Measurements from ENCODE around the gene HRH2. TPM values are rescaled to one million over a fixed set of nuclear protein-coding genes. Genes with fewer than 3 reads are reported as not detected.
A peak's percentile ranks its signal among the peaks of the same experiment; 100 is the strongest.

Gene HRH2
- total and polyA plus RNA-seq, 9 of the 15 experiments (the other 6 are each of a cell fraction or from before 2014, with no cell fraction given) = 0.04 TPM; not detected in 8

DNA sequence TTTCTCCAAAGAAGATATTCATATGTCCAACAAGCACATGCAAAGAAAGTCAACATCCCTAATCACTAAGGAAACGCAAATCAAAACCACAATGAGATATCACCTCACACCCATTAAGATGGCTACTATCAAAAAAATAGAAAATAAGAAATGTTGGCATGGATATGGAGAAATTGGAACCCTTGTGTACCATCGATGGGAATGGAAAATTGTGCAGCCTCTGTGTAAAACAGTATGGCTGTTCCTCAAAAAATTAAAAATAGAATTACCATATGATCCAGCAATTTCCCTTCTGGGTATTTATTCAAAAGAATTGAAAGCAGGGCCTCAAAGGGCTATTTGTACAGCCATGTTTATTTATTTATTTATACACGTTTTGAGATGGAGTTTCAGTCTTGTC lies 43.0 kb upstream of the HRH2 start:
- intact Hi-C loops (cut with micrococcal nuclease) = no loop called here
- FAIRE-seq (no peak), ATAC-seq (no peak), DNase-seq (ENCODE audit: extremely low read depth in 1 of 4, low spot score in 3 of 4) (no peak)
- POLR2A ChIA-PET = no interaction called here
- Histone ChIP-seq H4K20me1 (replicated peaks; ENCODE audit: control insufficient read depth, insufficient read depth, low read length) (no peaks in the 10 kb centered on the region), H3K79me2 (ENCODE audit: control insufficient read depth, insufficient read depth, low read length) (no peaks in the 10 kb centered on the region), H3K4me3 (no peak overlapping the region), H3K4me2 (ENCODE audit: insufficient read depth, low read length) (no peak overlapping the region), H3K9ac (ENCODE audit: insufficient read depth in 1 of 2, low read depth in 2 of 2, low read length in 2 of 2) (no peak overlapping the region), H3K9me3 (replicated peaks; ENCODE audit: control insufficient read depth, insufficient read depth, low read depth, low read length) (no peaks in the 10 kb centered on the region), H3K36me3 (ENCODE audit: control insufficient read depth, insufficient read depth, low read length) (no peaks in the 10 kb centered on the region), H3K27me3 (ENCODE audit: control insufficient read depth in 2 of 2, insufficient read depth in 2 of 2, low read length in 2 of 2) (peaks cover 0 to 31% of the 10 kb centered on the region in 2 experiments; a peak in 2 of 5 replicates), H3K27ac (ENCODE audit: extremely low read depth, low read depth, low read length) (no peak overlapping the region), H2AFZ (ENCODE audit: low read depth, low read length) (no peak overlapping the region), H3K4me1 (replicated peaks in 1 of 2; ENCODE audit: control insufficient read depth in 2 of 2, insufficient read depth in 2 of 2, low read length in 2 of 2) (no peaks in the 10 kb centered on the region), H3K9me1 (ENCODE audit: control insufficient read depth, insufficient read depth, low read length) (peaks cover 2% of the 10 kb centered on the region)
- no TSS peak for BruUV-seq (replicated peaks)
- CTCF ChIA-PET (ENCODE audit: low intra/inter-chr PET ratio) = no interaction called here
- in situ Hi-C loops (cut with MboI) = no loop called here
- TF ChIP-seq HMG20B (CRISPR knock-in tag; IDR thresholded peaks at IDR 0.05) (no peak), RUNX1 (IDR thresholded peaks at IDR 0.05; ENCODE audit: low read depth) (no peak)
- WGBS (ENCODE audit: insufficient coverage, low coverage, missing lambda C conversion rate) = 2% methylated on average over 3 of the region's 3 CpGs

DNA sequence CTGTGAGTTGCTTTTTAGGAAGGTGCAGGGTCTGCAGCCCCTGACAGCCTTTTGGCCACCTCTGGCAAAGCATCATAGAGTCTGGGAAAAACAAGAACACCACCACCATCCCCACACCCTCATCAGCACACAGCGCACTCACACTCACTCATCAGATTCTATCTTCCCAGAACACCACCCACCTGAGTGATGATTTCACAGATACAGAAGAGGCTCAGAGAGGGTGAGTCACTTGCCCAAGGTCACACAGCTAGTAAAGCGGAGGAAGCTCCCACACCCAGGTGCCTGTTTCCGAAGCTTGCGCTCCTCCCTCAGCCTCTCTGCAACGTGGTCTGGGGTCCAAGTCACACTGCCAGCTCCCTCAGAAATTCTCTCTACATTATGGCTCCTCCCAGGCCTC lies 41.8 kb upstream of the HRH2 start:
- no peaks in the 10 kb centered on the region for H3K36me3 ChIP-seq (ENCODE audit: control insufficient read depth, insufficient read depth, low read length)
- H3K4me1 ChIP-seq (replicated peaks in 1 of 2; ENCODE audit: control insufficient read depth in 2 of 2, insufficient read depth in 2 of 2, low read length in 2 of 2) = no peaks in the 10 kb centered on the region
- H3K4me2 ChIP-seq (ENCODE audit: insufficient read depth, low read length) = no peak overlapping the region
- no TSS peak for BruUV-seq (replicated peaks)
- peaks cover 0 to 18% of the 10 kb centered on the region in 2 experiments; a peak in 1 of 5 replicates for H3K27me3 ChIP-seq (ENCODE audit: control insufficient read depth in 2 of 2, insufficient read depth in 2 of 2, low read length in 2 of 2)
- H3K4me3 ChIP-seq = no peak overlapping the region
- WGBS (ENCODE audit: insufficient coverage, low coverage, missing lambda C conversion rate) = 0% methylated on average over 5 of the region's 5 CpGs
- H2AFZ ChIP-seq (ENCODE audit: low read depth, low read length) = no peak overlapping the region
- ChIA-PET POLR2A (interaction anchor here (0.6 kb wide), 1 partner anchor 212 kb away, joined by 3 read pairs; no protein-coding TSS in a partner anchor), CTCF (ENCODE audit: low intra/inter-chr PET ratio) (no interaction called here)
- in situ Hi-C loops (cut with MboI) = no loop called here
- no peak overlapping the region for H3K27ac ChIP-seq (ENCODE audit: extremely low read depth, low read depth, low read length)
- intact Hi-C loops (cut with micrococcal nuclease) = no loop called here
- H3K9me3 ChIP-seq (replicated peaks; ENCODE audit: control insufficient read depth, insufficient read depth, low read depth, low read length) = no peaks in the 10 kb centered on the region
- peaks cover 2% of the 10 kb centered on the region for H3K9me1 ChIP-seq (ENCODE audit: control insufficient read depth, insufficient read depth, low read length)
- no peaks in the 10 kb centered on the region for H3K79me2 ChIP-seq (ENCODE audit: control insufficient read depth, insufficient read depth, low read length)
- no peak overlapping the region for H3K9ac ChIP-seq (ENCODE audit: insufficient read depth in 1 of 2, low read depth in 2 of 2, low read length in 2 of 2)
- DNase-seq (ENCODE audit: extremely low read depth in 1 of 4, low spot score in 3 of 4) (no peak), FAIRE-seq (no peak), ATAC-seq (no peak)
- no peaks in the 10 kb centered on the region for H4K20me1 ChIP-seq (replicated peaks; ENCODE audit: control insufficient read depth, insufficient read depth, low read length)
- TF ChIP-seq XRCC4 (IDR thresholded peaks at IDR 0.05; ENCODE audit: extremely low read depth, insufficient read depth, insufficient read length) = no peak
- no peak for TF ChIP-seq HMGN3 (IDR thresholded peaks at IDR 0.05; ENCODE audit: borderline replicate concordance, extremely low read depth, insufficient read length, low read depth, low read length)
- TF ChIP-seq, protein P1, sequence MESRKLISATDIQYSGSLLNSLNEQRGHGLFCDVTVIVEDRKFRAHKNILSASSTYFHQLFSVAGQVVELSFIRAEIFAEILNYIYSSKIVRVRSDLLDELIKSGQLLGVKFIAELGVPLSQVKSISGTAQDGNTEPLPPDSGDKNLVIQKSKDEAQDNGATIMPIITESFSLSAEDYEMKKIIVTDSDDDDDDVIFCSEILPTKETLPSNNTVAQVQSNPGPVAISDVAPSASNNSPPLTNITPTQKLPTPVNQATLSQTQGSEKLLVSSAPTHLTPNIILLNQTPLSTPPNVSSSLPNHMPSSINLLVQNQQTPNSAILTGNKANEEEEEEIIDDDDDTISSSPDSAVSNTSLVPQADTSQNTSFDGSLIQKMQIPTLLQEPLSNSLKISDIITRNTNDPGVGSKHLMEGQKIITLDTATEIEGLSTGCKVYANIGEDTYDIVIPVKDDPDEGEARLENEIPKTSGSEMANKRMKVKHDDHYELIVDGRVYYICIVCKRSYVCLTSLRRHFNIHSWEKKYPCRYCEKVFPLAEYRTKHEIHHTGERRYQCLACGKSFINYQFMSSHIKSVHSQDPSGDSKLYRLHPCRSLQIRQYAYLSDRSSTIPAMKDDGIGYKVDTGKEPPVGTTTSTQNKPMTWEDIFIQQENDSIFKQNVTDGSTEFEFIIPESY (CRISPR knock-in tag; IDR thresholded peaks at IDR 0.05) = no peak
- peak; percentile 51 for TF ChIP-seq ZFP36 (IDR thresholded peaks at IDR 0.05; ENCODE audit: low read depth, low read length, partially characterized antibody)
- TF ChIP-seq RBM22 (IDR thresholded peaks at IDR 0.05; ENCODE audit: low read depth, low read length, poor library complexity, severe bottlenecking) = no peak
- no peak for TF ChIP-seq ZSCAN32 (CRISPR knock-in tag; IDR thresholded peaks at IDR 0.05)
- TF ChIP-seq, protein P2, sequence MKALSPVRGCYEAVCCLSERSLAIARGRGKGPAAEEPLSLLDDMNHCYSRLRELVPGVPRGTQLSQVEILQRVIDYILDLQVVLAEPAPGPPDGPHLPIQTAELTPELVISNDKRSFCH (CRISPR knock-in tag; IDR thresholded peaks at IDR 0.05) = no peak
- TF ChIP-seq, protein P2 (tag; IDR thresholded peaks at IDR 0.05) = no peak
- TF ChIP-seq NEUROD1 (IDR thresholded peaks at IDR 0.05; ENCODE audit: borderline replicate concordance, low read depth, low read length, partially characterized antibody) = no peak
- peak; percentile 61 for TF ChIP-seq RBM25 (IDR thresholded peaks at IDR 0.05; ENCODE audit: low read depth, low read length, severe bottlenecking)
- TF ChIP-seq ZNF778 (CRISPR knock-in tag; IDR thresholded peaks at IDR 0.05) = no peak
- no peak for TF ChIP-seq RCOR1 (IDR thresholded peaks at IDR 0.05; ENCODE audit: borderline replicate concordance in 1 of 2, low read depth in 2 of 2, low read length in 2 of 2)
